ENCODE measurements around the gene FCHSD2.

GRCh38 chr11:73140213-73141030 lies 1.7 kb downstream of the FCHSD2 start:
- TF ChIP-seq CTCF (IDR thresholded peaks at IDR 0.05) (no peak), POLR2A (IDR thresholded peaks at IDR 0.05) (no peak)
